A549 (cell line): ENCODE results near the gene IREB2. TPM values are rescaled to one million over a fixed set of nuclear protein-coding genes. Genes with fewer than 3 reads are reported as not detected.

Experiments
- ATAC-seq, 2 experiments: fragments of 200-7000 bp in 1 of 2; fragments of >200 bp in 1 of 2; cut with Nextera tagmentation in 1 of 2; cut with Tn5 transposase in 1 of 2; 3 replicates each; pipeline versions ENCODE4 v1.8.0 to v1.9.1; 2018 to 2020; ENCODE audit warnings: mild to moderate bottlenecking in 1 of 2, moderate library complexity in 1 of 2
- CTCF ChIA-PET: fragments of 300-600 bp; sonication (Branson Sonifier 250); formaldehyde crosslinking; extraction: SDS; loops from one replicate; lab custom pipeline; 2021; ENCODE audit warnings: antibody characterized with exemption, inconsistent platforms; lab: Yijun Ruan, JAX
- POLR2A ChIA-PET: fragments of 350-600 bp; formaldehyde crosslinking; extraction: SDS; loops from one replicate; lab custom pipeline; 2021; ENCODE audit warnings: antibody characterized with exemption, inconsistent platforms; lab: Yijun Ruan, JAX
- DNase-seq, 2 experiments: peaks; one replicate each; pipeline versions ENCODE4 v3.0.0 to v3.0.0-alpha.2; 2011 to 2016; ENCODE audit warnings: low read depth in 1 of 2, low spot score in 1 of 2
- FAIRE-seq: peaks from 2 replicates; lab custom pipeline; 2011; peaks lifted over from hg19 to GRCh38; lab: Jason Lieb, UNC
- H3K27ac ChIP-seq, 2 experiments: fragments of >200 bp; sonication (Bioruptor Twin); formaldehyde crosslinking; 3 replicates each; pipeline ENCODE4 v1.5.1; 2016 to 2017
- H3K4me1 ChIP-seq: fragments of >200 bp; sonication (Bioruptor Twin); formaldehyde crosslinking; 3 replicates; pipeline ENCODE4 v1.6.1; 2016
- H3K4me2 ChIP-seq: fragments of >200 bp; sonication (Bioruptor Twin); formaldehyde crosslinking; 3 replicates; pipeline ENCODE4 v1.6.1; 2016
- H3K4me3 ChIP-seq: fragments of >200 bp; sonication (Bioruptor Twin); formaldehyde crosslinking; 3 replicates; pipeline ENCODE4 v1.5.1; 2016
- H3K9me3 ChIP-seq: fragments of >200 bp; sonication (Bioruptor Twin); formaldehyde crosslinking; 3 replicates; pipeline ENCODE4 v1.6.1; 2016
- E2F6 ChIP-seq: IDR thresholded peaks from 2 replicates; pipeline ENCODE4 v1.6.1; 2012; ENCODE audit warnings: low read depth, borderline replicate concordance
- EHMT2 ChIP-seq: fragments of 200-600 bp; sonication (generic); IDR thresholded peaks from 2 replicates; pipeline ENCODE4 v1.6.1; 2016; ENCODE audit warnings: antibody characterized with exemption, low read depth, mild to moderate bottlenecking, moderate library complexity
- ELK1 ChIP-seq: fragments of 150-350 bp; IDR thresholded peaks from 2 replicates; pipeline ENCODE4 v1.6.1; 2014; ENCODE audit warnings: low read depth, mild to moderate bottlenecking, low read length
- ESRRA ChIP-seq: fragments of 150-350 bp; IDR thresholded peaks from 2 replicates; pipeline ENCODE4 v1.6.1; 2014; ENCODE audit warnings: mild to moderate bottlenecking, low read length, borderline replicate concordance
- FOXS1 ChIP-seq: fragments of 250-450 bp; sonication (Bioruptor Pico); IDR thresholded peaks from 2 replicates; pipeline ENCODE4 v1.5.0; 2020; ENCODE audit warnings: mild to moderate bottlenecking, moderate library complexity
- GATA3 ChIP-seq: IDR thresholded peaks from 2 replicates; pipeline ENCODE4 v1.6.1; 2012; ENCODE audit warnings: borderline replicate concordance
- HDAC2 ChIP-seq: fragments of 200-600 bp; sonication (generic); IDR thresholded peaks from 2 replicates; pipeline ENCODE4 v1.6.1; 2016
- HES2 ChIP-seq: fragments of >200 bp; sonication (Bioruptor Twin); formaldehyde crosslinking; IDR thresholded peaks from 2 replicates; pipeline ENCODE4 v1.6.1; 2016
- NR3C1 ChIP-seq: fragments of >200 bp; sonication (Bioruptor Twin); formaldehyde crosslinking; IDR thresholded peaks from 3 replicates; pipeline ENCODE4 v1.6.1; 2017
- RAD21 ChIP-seq, 2 experiments: fragments of >200 bp in 1 of 2; sonication (Bioruptor Twin) in 1 of 2; formaldehyde crosslinking in 1 of 2; IDR thresholded peaks in 1 of 2; conservative IDR thresholded peaks in 1 of 2; 2 replicates in 1 of 2; 3 replicates in 1 of 2; pipeline ENCODE4 v1.6.1; 2012 to 2018; ENCODE audit warnings: inconsistent platforms in 1 of 2
- RCOR1 ChIP-seq: fragments of 150-350 bp; IDR thresholded peaks from 2 replicates; pipeline ENCODE4 v1.6.1; 2014; ENCODE audit warnings: antibody characterized with exemption, low read length, low read depth
- SMC3 ChIP-seq: fragments of >200 bp; sonication (Bioruptor Twin); formaldehyde crosslinking; IDR thresholded peaks from 3 replicates; pipeline ENCODE4 v1.6.1; 2018; ENCODE audit warnings: inconsistent platforms
- SREBF2 ChIP-seq: fragments of 450-650 bp; IDR thresholded peaks from 2 replicates; pipeline ENCODE4 v1.6.1; 2014; ENCODE audit warnings: mild to moderate bottlenecking, moderate library complexity
- TFCP2L1 ChIP-seq: fragments of 250-450 bp; sonication (Bioruptor Pico); IDR thresholded peaks from 2 replicates; pipeline ENCODE4 v1.5.0; 2021; ENCODE audit warnings: mild to moderate bottlenecking
- TP53 ChIP-seq: fragments of 250-450 bp; sonication (Bioruptor Pico); IDR thresholded peaks from 2 replicates; pipeline ENCODE4 v1.5.0; 2021; ENCODE audit warnings: mild to moderate bottlenecking, moderate library complexity
- USF2 ChIP-seq: fragments of 450-650 bp; IDR thresholded peaks from 2 replicates; pipeline ENCODE4 v1.6.1; 2014; ENCODE audit warnings: antibody characterized with exemption
- ZC3H11A ChIP-seq: fragments of 450-650 bp; IDR thresholded peaks from 2 replicates; pipeline ENCODE4 v1.6.1; 2014; ENCODE audit warnings: antibody characterized with exemption, mild to moderate bottlenecking
- ZFP36 ChIP-seq: fragments of 450-650 bp; IDR thresholded peaks from 2 replicates; pipeline ENCODE4 v1.6.1; 2014; ENCODE audit warnings: borderline replicate concordance; ENCODE audit not compliant: partially characterized antibody
- ZSCAN20 ChIP-seq: fragments of 250-450 bp; sonication (Bioruptor Pico); IDR thresholded peaks from 2 replicates; pipeline ENCODE4 v1.8.0; 2022; ENCODE audit warnings: mild to moderate bottlenecking, moderate library complexity
- WGBS: methylation state at CpG from one replicate; pipeline ENCODE4 v1.1.6; 2017; ENCODE audit errors: missing lambda C conversion rate; 5-methylcytosine and 5-hydroxymethylcytosine counted together
- polyA plus RNA-seq, 4 experiments: library from polyadenylated mRNA; depleted of rRNA in 3 of 4; stranded (reverse); fragments of >200 nt; fragmentation: RNase III in 1 of 4; extraction: RNeasy Plus Mini Kit Qiagen cat#74134 plus additional on column Dnase treatment in 1 of 4; gene quantifications; 2 replicates in 3 of 4; 3 replicates in 1 of 4; pipeline ENCODE4 v1.2.3, GENCODE V29; 2011 to 2017

Gene IREB2
- polyA plus RNA-seq, 2 of the 4 experiments (the other 2 are of a cell fraction): 37.3 to 78.1 TPM

GRCh38 chr15:78454992-78455391, 17.0 kb downstream of the IREB2 start:
- H3K4me2 ChIP-seq: no peak overlapping the region; the same call in 2 of the 3 replicates
- H3K4me1 ChIP-seq: peaks cover 34% of the 10 kb centered on the region
- ChIA-PET CTCF (no interaction called here), POLR2A (no interaction called here)
- WGBS: 94% methylated on average over 5 of the region's 5 CpGs
- TF ChIP-seq RCOR1 (no peak), RAD21 (conservative IDR thresholded peaks at IDR 0.05 in 1 of 2, IDR thresholded peaks at IDR 0.05 in 1 of 2) (no peak)
- FAIRE-seq: no peak
- no peak for DNase-seq
- H3K4me3 ChIP-seq: no peak overlapping the region
- H3K27ac ChIP-seq: no peak overlapping the region
- no peak for ATAC-seq
- no peaks in the 10 kb centered on the region for H3K9me3 ChIP-seq

GRCh38 chr15:78455749-78456148, 17.7 kb downstream of the IREB2 start:
- POLR2A ChIA-PET: no interaction called here
- FAIRE-seq (no peak), DNase-seq (no peak), ATAC-seq (peak in 1 of 2 experiments; percentile 60; a peak in 4 of 6 replicates)
- Histone ChIP-seq H3K4me1 (peaks cover 42% of the 10 kb centered on the region), H3K9me3 (no peaks in the 10 kb centered on the region), H3K27ac (no peak overlapping the region), H3K4me3 (no peak overlapping the region), H3K4me2 (peak overlapping the region; percentile 48; the same call in 2 of the 3 replicates)
- CTCF ChIA-PET: no interaction called here
- WGBS: 70% methylated on average over 3 of the region's 3 CpGs
- TF ChIP-seq TP53 (no peak), ZFP36 (no peak), SREBF2 (no peak), E2F6 (no peak), ZSCAN20 (CRISPR knock-in tag) (no peak), ELK1 (no peak), SMC3 (no peak), GATA3 (no peak)

GRCh38 chr15:78456426-78456825, 18.4 kb downstream of the IREB2 start:
- Histone ChIP-seq H3K9me3 (no peaks in the 10 kb centered on the region), H3K27ac (no peak overlapping the region), H3K4me1 (peaks cover 49% of the 10 kb centered on the region), H3K4me3 (no peak overlapping the region), H3K4me2 (peak overlapping the region; percentile 48)
- WGBS: 93% methylated on average over 7 of the region's 7 CpGs
- TF ChIP-seq HES2: no peak
- no peak for TF ChIP-seq ESRRA
- TF ChIP-seq HDAC2: no peak
- TF ChIP-seq USF2: no peak
- TF ChIP-seq EHMT2: no peak
- TF ChIP-seq TFCP2L1: no peak
- no peak for TF ChIP-seq NR3C1
- no peak for TF ChIP-seq FOXS1 (CRISPR knock-in tag)
- TF ChIP-seq ZC3H11A: no peak
- no peak for FAIRE-seq
- ChIA-PET POLR2A (interaction anchor here (2.2 kb wide), 1 partner anchor 19 kb away, joined by 7 read pairs; the partner anchor contains the start of gene IREB2), CTCF (no interaction called here)
- no peak for ATAC-seq
- DNase-seq: no peak
